ENCODE results near the gene FGF21.

FGF21 gene

DNA sequence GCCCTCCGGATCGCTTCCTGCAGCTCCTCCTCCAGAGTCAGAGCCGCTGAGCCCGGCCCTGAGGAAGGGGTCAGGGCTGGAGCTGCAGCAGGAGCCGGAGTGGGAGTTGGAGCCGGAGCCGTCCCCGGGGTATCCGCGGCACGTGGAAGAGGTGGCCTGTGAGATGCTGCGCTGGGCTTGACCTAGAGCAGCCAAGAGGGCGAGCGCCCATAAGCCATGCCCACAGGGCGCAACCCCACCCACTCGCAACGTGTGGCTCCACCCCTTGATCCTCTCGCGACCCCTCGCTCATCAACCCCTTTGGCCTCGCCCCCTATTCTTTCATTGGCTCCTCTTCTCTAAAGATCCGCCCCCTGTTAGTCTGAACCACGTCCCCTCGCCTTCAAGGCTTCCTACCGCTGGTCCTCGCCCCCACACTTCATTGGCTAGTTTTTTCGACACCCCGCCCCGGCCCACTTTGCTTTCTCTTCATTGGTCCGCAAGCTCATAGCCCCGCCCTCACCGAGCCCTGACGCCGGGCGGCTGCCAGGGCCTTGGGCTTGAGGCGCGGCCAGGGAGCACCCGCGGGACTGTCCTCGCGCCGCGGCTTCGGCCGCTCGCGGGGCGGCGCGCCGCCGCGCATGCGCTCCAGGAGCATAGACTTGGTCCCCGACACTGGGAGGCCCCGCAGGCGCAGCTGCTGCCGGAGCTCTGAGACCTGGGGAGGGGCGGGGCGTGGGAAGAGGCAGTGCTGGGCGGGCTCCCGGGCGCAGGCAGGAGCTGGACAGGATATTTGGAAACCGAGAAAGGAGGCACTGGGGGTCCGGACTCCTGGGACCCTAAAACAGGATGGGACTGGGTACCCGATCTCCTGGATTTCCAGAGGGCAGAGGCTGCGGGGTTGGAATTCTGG, 41.2 kb upstream of the FGF21 start (continued):
- TF ChIP-seq, protein P1, sequence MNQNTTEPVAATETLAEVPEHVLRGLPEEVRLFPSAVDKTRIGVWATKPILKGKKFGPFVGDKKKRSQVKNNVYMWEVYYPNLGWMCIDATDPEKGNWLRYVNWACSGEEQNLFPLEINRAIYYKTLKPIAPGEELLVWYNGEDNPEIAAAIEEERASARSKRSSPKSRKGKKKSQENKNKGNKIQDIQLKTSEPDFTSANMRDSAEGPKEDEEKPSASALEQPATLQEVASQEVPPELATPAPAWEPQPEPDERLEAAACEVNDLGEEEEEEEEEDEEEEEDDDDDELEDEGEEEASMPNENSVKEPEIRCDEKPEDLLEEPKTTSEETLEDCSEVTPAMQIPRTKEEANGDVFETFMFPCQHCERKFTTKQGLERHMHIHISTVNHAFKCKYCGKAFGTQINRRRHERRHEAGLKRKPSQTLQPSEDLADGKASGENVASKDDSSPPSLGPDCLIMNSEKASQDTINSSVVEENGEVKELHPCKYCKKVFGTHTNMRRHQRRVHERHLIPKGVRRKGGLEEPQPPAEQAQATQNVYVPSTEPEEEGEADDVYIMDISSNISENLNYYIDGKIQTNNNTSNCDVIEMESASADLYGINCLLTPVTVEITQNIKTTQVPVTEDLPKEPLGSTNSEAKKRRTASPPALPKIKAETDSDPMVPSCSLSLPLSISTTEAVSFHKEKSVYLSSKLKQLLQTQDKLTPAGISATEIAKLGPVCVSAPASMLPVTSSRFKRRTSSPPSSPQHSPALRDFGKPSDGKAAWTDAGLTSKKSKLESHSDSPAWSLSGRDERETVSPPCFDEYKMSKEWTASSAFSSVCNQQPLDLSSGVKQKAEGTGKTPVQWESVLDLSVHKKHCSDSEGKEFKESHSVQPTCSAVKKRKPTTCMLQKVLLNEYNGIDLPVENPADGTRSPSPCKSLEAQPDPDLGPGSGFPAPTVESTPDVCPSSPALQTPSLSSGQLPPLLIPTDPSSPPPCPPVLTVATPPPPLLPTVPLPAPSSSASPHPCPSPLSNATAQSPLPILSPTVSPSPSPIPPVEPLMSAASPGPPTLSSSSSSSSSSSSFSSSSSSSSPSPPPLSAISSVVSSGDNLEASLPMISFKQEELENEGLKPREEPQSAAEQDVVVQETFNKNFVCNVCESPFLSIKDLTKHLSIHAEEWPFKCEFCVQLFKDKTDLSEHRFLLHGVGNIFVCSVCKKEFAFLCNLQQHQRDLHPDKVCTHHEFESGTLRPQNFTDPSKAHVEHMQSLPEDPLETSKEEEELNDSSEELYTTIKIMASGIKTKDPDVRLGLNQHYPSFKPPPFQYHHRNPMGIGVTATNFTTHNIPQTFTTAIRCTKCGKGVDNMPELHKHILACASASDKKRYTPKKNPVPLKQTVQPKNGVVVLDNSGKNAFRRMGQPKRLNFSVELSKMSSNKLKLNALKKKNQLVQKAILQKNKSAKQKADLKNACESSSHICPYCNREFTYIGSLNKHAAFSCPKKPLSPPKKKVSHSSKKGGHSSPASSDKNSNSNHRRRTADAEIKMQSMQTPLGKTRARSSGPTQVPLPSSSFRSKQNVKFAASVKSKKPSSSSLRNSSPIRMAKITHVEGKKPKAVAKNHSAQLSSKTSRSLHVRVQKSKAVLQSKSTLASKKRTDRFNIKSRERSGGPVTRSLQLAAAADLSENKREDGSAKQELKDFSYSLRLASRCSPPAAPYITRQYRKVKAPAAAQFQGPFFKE (tag by site-specific recombination; IDR thresholded peaks at IDR 0.05; ENCODE audit: borderline replicate concordance): no peak
- no peak for TF ChIP-seq ZNF623 (tag by site-specific recombination; IDR thresholded peaks at IDR 0.05)
- no peak for TF ChIP-seq ZNF112 (tag by site-specific recombination; IDR thresholded peaks at IDR 0.05)
- no peak for TF ChIP-seq YY1 (tag by site-specific recombination; IDR thresholded peaks at IDR 0.05)
- TF ChIP-seq, protein P2, sequence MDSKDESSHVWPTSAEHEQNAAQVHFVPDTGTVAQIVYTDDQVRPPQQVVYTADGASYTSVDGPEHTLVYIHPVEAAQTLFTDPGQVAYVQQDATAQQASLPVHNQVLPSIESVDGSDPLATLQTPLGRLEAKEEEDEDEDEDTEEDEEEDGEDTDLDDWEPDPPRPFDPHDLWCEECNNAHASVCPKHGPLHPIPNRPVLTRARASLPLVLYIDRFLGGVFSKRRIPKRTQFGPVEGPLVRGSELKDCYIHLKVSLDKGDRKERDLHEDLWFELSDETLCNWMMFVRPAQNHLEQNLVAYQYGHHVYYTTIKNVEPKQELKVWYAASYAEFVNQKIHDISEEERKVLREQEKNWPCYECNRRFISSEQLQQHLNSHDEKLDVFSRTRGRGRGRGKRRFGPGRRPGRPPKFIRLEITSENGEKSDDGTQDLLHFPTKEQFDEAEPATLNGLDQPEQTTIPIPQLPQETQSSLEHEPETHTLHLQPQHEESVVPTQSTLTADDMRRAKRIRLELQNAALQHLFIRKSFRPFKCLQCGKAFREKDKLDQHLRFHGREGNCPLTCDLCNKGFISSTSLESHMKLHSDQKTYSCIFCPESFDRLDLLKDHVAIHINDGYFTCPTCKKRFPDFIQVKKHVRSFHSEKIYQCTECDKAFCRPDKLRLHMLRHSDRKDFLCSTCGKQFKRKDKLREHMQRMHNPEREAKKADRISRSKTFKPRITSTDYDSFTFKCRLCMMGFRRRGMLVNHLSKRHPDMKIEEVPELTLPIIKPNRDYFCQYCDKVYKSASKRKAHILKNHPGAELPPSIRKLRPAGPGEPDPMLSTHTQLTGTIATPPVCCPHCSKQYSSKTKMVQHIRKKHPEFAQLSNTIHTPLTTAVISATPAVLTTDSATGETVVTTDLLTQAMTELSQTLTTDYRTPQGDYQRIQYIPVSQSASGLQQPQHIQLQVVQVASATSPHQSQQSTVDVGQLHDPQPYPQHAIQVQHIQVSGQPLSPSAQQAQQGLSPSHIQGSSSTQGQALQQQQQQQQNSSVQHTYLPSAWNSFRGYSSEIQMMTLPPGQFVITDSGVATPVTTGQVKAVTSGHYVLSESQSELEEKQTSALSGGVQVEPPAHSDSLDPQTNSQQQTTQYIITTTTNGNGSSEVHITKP (tag by site-specific recombination; IDR thresholded peaks at IDR 0.05): peak; percentile 92
- no peak for TF ChIP-seq ZNF830 (tag by site-specific recombination; IDR thresholded peaks at IDR 0.05; ENCODE audit: low read depth)
- TF ChIP-seq ZBTB7A (tag by site-specific recombination; IDR thresholded peaks at IDR 0.05; ENCODE audit: low read depth): no peak
- TF ChIP-seq PRDM6 (tag by site-specific recombination; IDR thresholded peaks at IDR 0.05): no peak
- TF ChIP-seq, protein P3, sequence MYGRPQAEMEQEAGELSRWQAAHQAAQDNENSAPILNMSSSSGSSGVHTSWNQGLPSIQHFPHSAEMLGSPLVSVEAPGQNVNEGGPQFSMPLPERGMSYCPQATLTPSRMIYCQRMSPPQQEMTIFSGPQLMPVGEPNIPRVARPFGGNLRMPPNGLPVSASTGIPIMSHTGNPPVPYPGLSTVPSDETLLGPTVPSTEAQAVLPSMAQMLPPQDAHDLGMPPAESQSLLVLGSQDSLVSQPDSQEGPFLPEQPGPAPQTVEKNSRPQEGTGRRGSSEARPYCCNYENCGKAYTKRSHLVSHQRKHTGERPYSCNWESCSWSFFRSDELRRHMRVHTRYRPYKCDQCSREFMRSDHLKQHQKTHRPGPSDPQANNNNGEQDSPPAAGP (tag by site-specific recombination; IDR thresholded peaks at IDR 0.05): no peak
- TF ChIP-seq, protein P4, sequence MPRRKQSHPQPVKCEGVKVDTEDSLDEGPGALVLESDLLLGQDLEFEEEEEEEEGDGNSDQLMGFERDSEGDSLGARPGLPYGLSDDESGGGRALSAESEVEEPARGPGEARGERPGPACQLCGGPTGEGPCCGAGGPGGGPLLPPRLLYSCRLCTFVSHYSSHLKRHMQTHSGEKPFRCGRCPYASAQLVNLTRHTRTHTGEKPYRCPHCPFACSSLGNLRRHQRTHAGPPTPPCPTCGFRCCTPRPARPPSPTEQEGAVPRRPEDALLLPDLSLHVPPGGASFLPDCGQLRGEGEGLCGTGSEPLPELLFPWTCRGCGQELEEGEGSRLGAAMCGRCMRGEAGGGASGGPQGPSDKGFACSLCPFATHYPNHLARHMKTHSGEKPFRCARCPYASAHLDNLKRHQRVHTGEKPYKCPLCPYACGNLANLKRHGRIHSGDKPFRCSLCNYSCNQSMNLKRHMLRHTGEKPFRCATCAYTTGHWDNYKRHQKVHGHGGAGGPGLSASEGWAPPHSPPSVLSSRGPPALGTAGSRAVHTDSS (tag by site-specific recombination; IDR thresholded peaks at IDR 0.05): no peak
- TF ChIP-seq, protein P5, sequence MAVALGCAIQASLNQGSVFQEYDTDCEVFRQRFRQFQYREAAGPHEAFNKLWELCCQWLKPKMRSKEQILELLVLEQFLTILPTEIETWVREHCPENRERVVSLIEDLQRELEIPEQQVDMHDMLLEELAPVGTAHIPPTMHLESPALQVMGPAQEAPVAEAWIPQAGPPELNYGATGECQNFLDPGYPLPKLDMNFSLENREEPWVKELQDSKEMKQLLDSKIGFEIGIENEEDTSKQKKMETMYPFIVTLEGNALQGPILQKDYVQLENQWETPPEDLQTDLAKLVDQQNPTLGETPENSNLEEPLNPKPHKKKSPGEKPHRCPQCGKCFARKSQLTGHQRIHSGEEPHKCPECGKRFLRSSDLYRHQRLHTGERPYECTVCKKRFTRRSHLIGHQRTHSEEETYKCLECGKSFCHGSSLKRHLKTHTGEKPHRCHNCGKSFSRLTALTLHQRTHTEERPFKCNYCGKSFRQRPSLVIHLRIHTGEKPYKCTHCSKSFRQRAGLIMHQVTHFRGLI (tag by site-specific recombination; IDR thresholded peaks at IDR 0.05): no peak
- TF ChIP-seq ZNF530 (tag by site-specific recombination; IDR thresholded peaks at IDR 0.05; ENCODE audit: low read depth): no peak
- TF ChIP-seq ZNF558 (tag by site-specific recombination; IDR thresholded peaks at IDR 0.05): no peak
- no peak for TF ChIP-seq ZNF202 (tag by site-specific recombination; IDR thresholded peaks at IDR 0.05; ENCODE audit: borderline replicate concordance)
- TF ChIP-seq ZNF416 (tag by site-specific recombination; IDR thresholded peaks at IDR 0.05): no peak
- TF ChIP-seq ZSCAN4 (tag by site-specific recombination; IDR thresholded peaks at IDR 0.05): no peak
- TF ChIP-seq HOXA7 (CRISPR knock-in tag; IDR thresholded peaks at IDR 0.05; ENCODE audit: borderline replicate concordance): no peak
- TF ChIP-seq ZNF114 (tag by site-specific recombination; IDR thresholded peaks at IDR 0.05): no peak
- no peak for TF ChIP-seq BCL11B (tag by site-specific recombination; IDR thresholded peaks at IDR 0.05; ENCODE audit: low read depth)
- TF ChIP-seq ZNF791 (tag by site-specific recombination; IDR thresholded peaks at IDR 0.05): no peak
- TF ChIP-seq ZNF610 (tag by site-specific recombination; IDR thresholded peaks at IDR 0.05; ENCODE audit: borderline replicate concordance): no peak
- no peak for TF ChIP-seq ZNF146 (tag by site-specific recombination; IDR thresholded peaks at IDR 0.05)
